ENCODE measurements around the gene MAPT.

MAPT gene

GRCh38 chr17:45993962-45994627 lies 99.7 kb downstream of the MAPT start:
- Histone ChIP-seq H3K9me3 (ENCODE audit: control insufficient read depth, insufficient read depth, low read depth, low read length) (no peaks in the 10 kb centered on the region), H3K27me3 (ENCODE audit: control insufficient read depth, insufficient read depth, low read length) (no peaks in the 10 kb centered on the region)

GRCh38 chr17:45994987-45995386 lies 100.6 kb downstream of the MAPT start:
- no peak overlapping the region for H3K27ac ChIP-seq (ENCODE audit: low read depth, low read length)
- no peaks in the 10 kb centered on the region for H3K9me3 ChIP-seq (ENCODE audit: control insufficient read depth, insufficient read depth, low read depth, low read length)
- no peak overlapping the region for H3K4me3 ChIP-seq (ENCODE audit: low read depth, low read length)
- H3K9ac ChIP-seq (ENCODE audit: low read length) = no peak overlapping the region
- H3K27me3 ChIP-seq (ENCODE audit: control insufficient read depth, insufficient read depth, low read length) = no peaks in the 10 kb centered on the region
- no peaks in the 10 kb centered on the region for H3K36me3 ChIP-seq (ENCODE audit: control insufficient read depth, insufficient read depth, low read length)
- peaks cover 8% of the 10 kb centered on the region; the same call in 1 of the 2 replicates for H3K4me1 ChIP-seq (ENCODE audit: control insufficient read depth, insufficient read depth, low read length)

More at GRCh38 chr17:45993962-45994627, 99.7 kb downstream of the MAPT start:
- H3K4me3 ChIP-seq (ENCODE audit: low read depth, low read length) = no peak overlapping the region
- peaks cover 8% of the 10 kb centered on the region; the same call in 1 of the 2 replicates for H3K4me1 ChIP-seq (ENCODE audit: control insufficient read depth, insufficient read depth, low read length)
- H3K9ac ChIP-seq (ENCODE audit: low read length) = no peak overlapping the region
- H3K36me3 ChIP-seq (ENCODE audit: control insufficient read depth, insufficient read depth, low read length) = no peaks in the 10 kb centered on the region
- H3K27ac ChIP-seq (ENCODE audit: low read depth, low read length) = no peak overlapping the region

DNA sequence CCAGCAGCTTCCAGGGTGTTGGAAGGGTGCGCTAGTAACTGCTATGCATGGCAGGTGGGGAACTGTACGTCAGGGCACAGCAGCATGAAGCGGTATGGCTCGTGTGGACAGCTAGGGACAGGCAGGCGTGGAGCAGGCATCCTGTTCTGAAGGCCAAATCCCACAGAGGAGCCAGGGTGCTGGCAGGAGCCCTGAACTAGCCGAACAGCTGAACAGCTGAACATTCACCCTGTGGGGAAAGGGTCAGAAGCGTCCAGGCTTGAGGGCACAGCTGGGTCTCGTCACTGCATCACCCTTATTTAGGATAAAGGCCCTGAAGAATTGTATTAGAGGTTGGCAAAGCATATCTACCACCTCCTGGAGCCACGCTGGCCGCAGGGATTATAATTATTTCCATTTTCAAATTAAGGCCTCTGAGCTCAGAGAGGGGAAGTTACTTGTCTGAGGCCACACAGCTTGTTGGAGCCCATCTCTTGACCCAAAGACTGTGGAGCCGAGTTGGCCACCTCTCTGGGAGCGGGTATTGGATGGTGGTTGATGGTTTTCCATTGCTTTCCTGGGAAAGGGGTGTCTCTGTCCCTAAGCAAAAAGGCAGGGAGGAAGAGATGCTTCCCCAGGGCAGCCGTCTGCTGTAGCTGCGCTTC lies 101.4 kb downstream of the MAPT start:
- H3K27me3 ChIP-seq (ENCODE audit: control insufficient read depth, insufficient read depth, low read length) = no peaks in the 10 kb centered on the region
- H3K36me3 ChIP-seq (ENCODE audit: control insufficient read depth, insufficient read depth, low read length) = no peaks in the 10 kb centered on the region
- H3K9me3 ChIP-seq (ENCODE audit: control insufficient read depth, insufficient read depth, low read depth, low read length) = no peaks in the 10 kb centered on the region
- H3K27ac ChIP-seq (ENCODE audit: low read depth, low read length) = no peak overlapping the region
- H3K9ac ChIP-seq (ENCODE audit: low read length) = no peak overlapping the region
- H3K4me1 ChIP-seq (ENCODE audit: control insufficient read depth, insufficient read depth, low read length) = peaks cover 8% of the 10 kb centered on the region; the same call in 1 of the 2 replicates
- no peak overlapping the region for H3K4me3 ChIP-seq (ENCODE audit: low read depth, low read length)

GRCh38 chr17:45996282-45996937 lies 102.1 kb downstream of the MAPT start:
- Histone ChIP-seq H3K27ac (ENCODE audit: low read depth, low read length) (no peak overlapping the region), H3K27me3 (ENCODE audit: control insufficient read depth, insufficient read depth, low read length) (no peaks in the 10 kb centered on the region), H3K4me3 (ENCODE audit: low read depth, low read length) (no peak overlapping the region), H3K9ac (ENCODE audit: low read length) (no peak overlapping the region), H3K4me1 (ENCODE audit: control insufficient read depth, insufficient read depth, low read length) (peaks cover 8% of the 10 kb centered on the region; the same call in 1 of the 2 replicates), H3K9me3 (ENCODE audit: control insufficient read depth, insufficient read depth, low read depth, low read length) (no peaks in the 10 kb centered on the region), H3K36me3 (ENCODE audit: control insufficient read depth, insufficient read depth, low read length) (no peaks in the 10 kb centered on the region)

DNA sequence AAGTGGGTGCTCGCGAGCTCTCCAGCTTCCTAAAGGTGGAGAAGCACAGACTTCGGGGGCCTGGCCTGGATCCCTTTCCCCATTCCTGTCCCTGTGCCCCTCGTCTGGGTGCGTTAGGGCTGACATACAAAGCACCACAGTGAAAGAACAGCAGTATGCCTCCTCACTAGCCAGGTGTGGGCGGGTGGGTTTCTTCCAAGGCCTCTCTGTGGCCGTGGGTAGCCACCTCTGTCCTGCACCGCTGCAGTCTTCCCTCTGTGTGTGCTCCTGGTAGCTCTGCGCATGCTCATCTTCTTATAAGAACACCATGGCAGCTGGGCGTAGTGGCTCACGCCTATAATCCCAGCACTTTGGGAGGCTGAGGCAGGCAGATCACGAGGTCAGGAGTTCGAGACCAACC lies 102.8 kb downstream of the MAPT start:
- no peak overlapping the region for H3K4me3 ChIP-seq (ENCODE audit: low read depth, low read length)
- H3K27ac ChIP-seq (ENCODE audit: low read depth, low read length) = no peak overlapping the region
- no peaks in the 10 kb centered on the region for H3K9me3 ChIP-seq (ENCODE audit: control insufficient read depth, insufficient read depth, low read depth, low read length)
- no peaks in the 10 kb centered on the region for H3K36me3 ChIP-seq (ENCODE audit: control insufficient read depth, insufficient read depth, low read length)
- H3K9ac ChIP-seq (ENCODE audit: low read length) = no peak overlapping the region
- H3K27me3 ChIP-seq (ENCODE audit: control insufficient read depth, insufficient read depth, low read length) = no peaks in the 10 kb centered on the region
- H3K4me1 ChIP-seq (ENCODE audit: control insufficient read depth, insufficient read depth, low read length) = peaks cover 8% of the 10 kb centered on the region; the same call in 1 of the 2 replicates

GRCh38 chr17:45997624-45998023 lies 103.3 kb downstream of the MAPT start:
- H3K9me3 ChIP-seq (ENCODE audit: control insufficient read depth, insufficient read depth, low read depth, low read length) = no peaks in the 10 kb centered on the region
- H3K9ac ChIP-seq (ENCODE audit: low read length) = no peak overlapping the region
- H3K4me1 ChIP-seq (ENCODE audit: control insufficient read depth, insufficient read depth, low read length) = peaks cover 8% of the 10 kb centered on the region; the same call in 1 of the 2 replicates
- no peak overlapping the region for H3K27ac ChIP-seq (ENCODE audit: low read depth, low read length)
- no peak overlapping the region for H3K4me3 ChIP-seq (ENCODE audit: low read depth, low read length)
- no peaks in the 10 kb centered on the region for H3K27me3 ChIP-seq (ENCODE audit: control insufficient read depth, insufficient read depth, low read length)
- H3K36me3 ChIP-seq (ENCODE audit: control insufficient read depth, insufficient read depth, low read length) = no peaks in the 10 kb centered on the region

GRCh38 chr17:45998987-45999899 lies 104.9 kb downstream of the MAPT start, which contains the start of gene STH:
Gene STH (plus strand): TSS chr17:45999250. CDS start chr17:45999280, 30 bp downstream.
- no peak within 1 kb of the TSS for H3K4me3 ChIP-seq (ENCODE audit: low read depth, low read length)
- H3K27ac ChIP-seq (ENCODE audit: low read depth, low read length) = no peak within 1 kb of the TSS
- H3K9ac ChIP-seq (ENCODE audit: low read length) = no peak within 1 kb of the TSS
- H3K4me1 ChIP-seq (ENCODE audit: control insufficient read depth, insufficient read depth, low read length) = no peaks in the 10 kb centered on the region
- H3K9me3 ChIP-seq (ENCODE audit: control insufficient read depth, insufficient read depth, low read depth, low read length) = no peaks in the 10 kb centered on the region
- H3K36me3 ChIP-seq (ENCODE audit: control insufficient read depth, insufficient read depth, low read length) = no peaks in the 10 kb centered on the region
- no peaks in the 10 kb centered on the region for H3K27me3 ChIP-seq (ENCODE audit: control insufficient read depth, insufficient read depth, low read length)

- no peak overlapping the region for H3K9ac ChIP-seq (ENCODE audit: low read length)
- no peaks in the 10 kb centered on the region for H3K36me3 ChIP-seq (ENCODE audit: control insufficient read depth, insufficient read depth, low read length)
- H3K27ac ChIP-seq (ENCODE audit: low read depth, low read length) = no peak overlapping the region
- no peaks in the 10 kb centered on the region for H3K9me3 ChIP-seq (ENCODE audit: control insufficient read depth, insufficient read depth, low read depth, low read length)
- no peaks in the 10 kb centered on the region for H3K4me1 ChIP-seq (ENCODE audit: control insufficient read depth, insufficient read depth, low read length)
- H3K4me3 ChIP-seq (ENCODE audit: low read depth, low read length) = no peak overlapping the region
- no peaks in the 10 kb centered on the region for H3K27me3 ChIP-seq (ENCODE audit: control insufficient read depth, insufficient read depth, low read length)
Observed at GRCh38 chr17:45999900-46000290, 105.5 kb downstream of the MAPT start.

DNA sequence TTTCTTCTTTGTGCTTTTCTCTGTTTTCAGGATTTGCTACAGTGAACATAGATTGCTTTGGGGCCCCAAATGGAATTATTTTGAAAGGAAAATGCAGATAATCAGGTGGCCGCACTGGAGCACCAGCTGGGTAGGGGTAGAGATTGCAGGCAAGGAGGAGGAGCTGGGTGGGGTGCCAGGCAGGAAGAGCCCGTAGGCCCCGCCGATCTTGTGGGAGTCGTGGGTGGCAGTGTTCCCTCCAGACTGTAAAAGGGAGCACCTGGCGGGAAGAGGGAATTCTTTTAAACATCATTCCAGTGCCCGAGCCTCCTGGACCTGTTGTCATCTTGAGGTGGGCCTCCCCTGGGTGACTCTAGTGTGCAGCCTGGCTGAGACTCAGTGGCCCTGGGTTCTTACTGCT lies 105.9 kb downstream of the MAPT start:
- H3K9ac ChIP-seq (ENCODE audit: low read length) = no peak overlapping the region
- H3K27me3 ChIP-seq (ENCODE audit: control insufficient read depth, insufficient read depth, low read length) = no peaks in the 10 kb centered on the region
- H3K4me3 ChIP-seq (ENCODE audit: low read depth, low read length) = no peak overlapping the region
- H3K36me3 ChIP-seq (ENCODE audit: control insufficient read depth, insufficient read depth, low read length) = no peaks in the 10 kb centered on the region
- no peak overlapping the region for H3K27ac ChIP-seq (ENCODE audit: low read depth, low read length)
- H3K9me3 ChIP-seq (ENCODE audit: control insufficient read depth, insufficient read depth, low read depth, low read length) = no peaks in the 10 kb centered on the region
- no peaks in the 10 kb centered on the region for H3K4me1 ChIP-seq (ENCODE audit: control insufficient read depth, insufficient read depth, low read length)

DNA sequence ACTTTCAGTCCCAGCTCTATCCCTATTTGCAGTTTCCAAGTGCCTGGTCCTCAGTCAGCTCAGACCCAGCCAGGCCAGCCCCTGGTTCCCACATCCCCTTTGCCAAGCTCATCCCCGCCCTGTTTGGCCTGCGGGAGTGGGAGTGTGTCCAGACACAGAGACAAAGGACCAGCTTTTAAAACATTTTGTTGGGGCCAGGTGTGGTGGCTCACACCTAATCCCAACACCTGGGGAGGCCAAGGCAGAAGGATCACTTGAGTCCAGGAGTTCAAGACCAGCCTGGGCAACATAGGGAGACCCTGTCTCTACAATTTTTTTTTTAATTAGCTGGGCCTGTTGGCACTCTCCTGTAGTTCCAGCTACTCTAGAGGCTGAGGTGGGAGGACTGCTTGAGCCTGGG lies 106.4 kb downstream of the MAPT start:
- no peaks in the 10 kb centered on the region for H3K27me3 ChIP-seq (ENCODE audit: control insufficient read depth, insufficient read depth, low read length)
- H3K9ac ChIP-seq (ENCODE audit: low read length) = no peak overlapping the region
- H3K9me3 ChIP-seq (ENCODE audit: control insufficient read depth, insufficient read depth, low read depth, low read length) = no peaks in the 10 kb centered on the region
- H3K4me3 ChIP-seq (ENCODE audit: low read depth, low read length) = no peak overlapping the region
- H3K36me3 ChIP-seq (ENCODE audit: control insufficient read depth, insufficient read depth, low read length) = no peaks in the 10 kb centered on the region
- H3K4me1 ChIP-seq (ENCODE audit: control insufficient read depth, insufficient read depth, low read length) = no peaks in the 10 kb centered on the region
- no peak overlapping the region for H3K27ac ChIP-seq (ENCODE audit: low read depth, low read length)
